GM12878 (cell line): ENCODE measurements around the gene BRD3.

ENCODE experiments used
- CTCF ChIP-seq, 3 experiments: IDR thresholded peaks in 2 of 3; conservative IDR thresholded peaks in 1 of 3; 2 replicates each; pipeline ENCODE4 v1.5.1; 2011; ENCODE audit warnings: low read depth in 3 of 3, low read length in 3 of 3, mild to moderate bottlenecking in 3 of 3, control low read depth in 2 of 3, moderate library complexity in 2 of 3, inconsistent platforms in 1 of 3, mixed read lengths in 1 of 3; ENCODE audit not compliant: control insufficient read depth in 2 of 3, insufficient read depth in 1 of 3; ENCODE audit errors: extremely low read depth in 1 of 3
- EZH2 ChIP-seq: IDR thresholded peaks from 2 replicates; pipeline ENCODE4 v1.6.1; 2012; ENCODE audit warnings: low read depth, mild to moderate bottlenecking, control low read depth, inconsistent platforms, low read length, borderline replicate concordance; ENCODE audit not compliant: control insufficient read depth
- HDAC6 ChIP-seq: fragments of 200-600 bp; sonication (generic); IDR thresholded peaks from one replicate; pipeline ENCODE4 v1.8.0; 2017; ENCODE audit warnings: antibody characterized with exemption; ENCODE audit not compliant: unreplicated experiment
- NBN ChIP-seq: fragments of 450-650 bp; IDR thresholded peaks from 2 replicates; pipeline ENCODE4 v1.6.1; 2016
- NR2F1 ChIP-seq: fragments of 450-650 bp; conservative IDR thresholded peaks from 2 replicates; pipeline ENCODE4 v1.6.1; 2017; ENCODE audit warnings: mild to moderate bottlenecking
- POLR2AphosphoS5 ChIP-seq: IDR thresholded peaks from 2 replicates; pipeline ENCODE4 v1.6.1; 2011; ENCODE audit warnings: mild to moderate bottlenecking, low read length, inconsistent platforms
- SUZ12 ChIP-seq: fragments of 200-600 bp; sonication (generic); IDR thresholded peaks from one replicate; pipeline ENCODE4 v1.6.1; 2018; ENCODE audit warnings: antibody characterized with exemption, mild to moderate bottlenecking; ENCODE audit not compliant: unreplicated experiment

- no peak for TF ChIP-seq NR2F1
- TF ChIP-seq SUZ12 = no peak
- TF ChIP-seq CTCF (IDR thresholded peaks at IDR 0.05 in 2 of 3, conservative IDR thresholded peaks at IDR 0.05 in 1 of 3; ENCODE audit: control insufficient read depth in 2 of 3, extremely low read depth in 1 of 3, insufficient read depth in 1 of 3, low read depth in 3 of 3, low read length in 3 of 3) = no peak
- TF ChIP-seq HDAC6 = no peak
- TF ChIP-seq NBN = no peak
- no peak for TF ChIP-seq EZH2
- TF ChIP-seq POLR2AphosphoS5 = no peak
Observed at GRCh38 chr9:134066913-134067851, 644 bp downstream of the BRD3 start.
